Measurements from ENCODE around the gene ZBTB38.

- TF ChIP-seq POLR2AphosphoS5 (IDR thresholded peaks at IDR 0.05) (no peak), POLR2A (IDR thresholded peaks at IDR 0.05) (no peak)
These were observed 14.3 kb downstream of the ZBTB38 start for GRCh38 chr3:141382571-141382970.
